Measurements from ENCODE around the gene ITPK1.

Gene ITPK1

GRCh38 chr14:92970271-92970670 lies 145.5 kb downstream of the ITPK1 start:
- no peak for DNase-seq (ENCODE audit: low read depth in 2 of 2)

GRCh38 chr14:92969871-92970270 lies 145.9 kb downstream of the ITPK1 start:
- DNase-seq (ENCODE audit: low read depth in 2 of 2), result no peak

- no peak for DNase-seq (ENCODE audit: low read depth in 2 of 2)
These were observed 146.3 kb downstream of the ITPK1 start for GRCh38 chr14:92969430-92969829.

GRCh38 chr14:92968291-92969020 lies 147.3 kb downstream of the ITPK1 start:
- DNase-seq (ENCODE audit: low read depth in 2 of 2), result no peak

- DNase-seq (ENCODE audit: low read depth in 2 of 2), result peak; percentile 20 to 32
These were observed 148.3 kb downstream of the ITPK1 start for GRCh38 chr14:92967346-92967926.

GRCh38 chr14:92965281-92965680 lies 150.4 kb downstream of the ITPK1 start:
- DNase-seq (ENCODE audit: low read depth in 2 of 2), result no peak

- no peak for DNase-seq (ENCODE audit: low read depth in 2 of 2)
These were observed 151.3 kb downstream of the ITPK1 start for GRCh38 chr14:92964124-92965109.

GRCh38 chr14:92963301-92964123 lies 152.2 kb downstream of the ITPK1 start:
- DNase-seq (ENCODE audit: low read depth in 2 of 2), result no peak

GRCh38 chr14:92962831-92963095 lies 153.0 kb downstream of the ITPK1 start:
- no peak for DNase-seq (ENCODE audit: low read depth in 2 of 2)

GRCh38 chr14:92962031-92962830 lies 153.5 kb downstream of the ITPK1 start:
- DNase-seq (ENCODE audit: low read depth in 2 of 2), result no peak

- no peak for DNase-seq (ENCODE audit: low read depth in 2 of 2)
These were observed 154.2 kb downstream of the ITPK1 start for GRCh38 chr14:92961567-92961855.

GRCh38 chr14:92960706-92961566 lies 154.8 kb downstream of the ITPK1 start:
- DNase-seq (ENCODE audit: low read depth in 2 of 2), result peak in 1 of 2 experiments; percentile 14

GRCh38 chr14:92959761-92960680 lies 155.7 kb downstream of the ITPK1 start:
- DNase-seq (ENCODE audit: low read depth in 2 of 2), result no peak

GRCh38 chr14:92959189-92959531 lies 156.6 kb downstream of the ITPK1 start:
- no peak for DNase-seq (ENCODE audit: low read depth in 2 of 2)

GRCh38 chr14:92958373-92959188 lies 157.1 kb downstream of the ITPK1 start:
- DNase-seq (ENCODE audit: low read depth in 2 of 2), result no peak

GRCh38 chr14:92956961-92957360 lies 158.8 kb downstream of the ITPK1 start:
- DNase-seq (ENCODE audit: low read depth in 2 of 2), result no peak

GRCh38 chr14:92955381-92955780 lies 160.3 kb downstream of the ITPK1 start:
- no peak for DNase-seq (ENCODE audit: low read depth in 2 of 2)

GRCh38 chr14:92954933-92955332 lies 160.8 kb downstream of the ITPK1 start:
- DNase-seq (ENCODE audit: low read depth in 2 of 2), result no peak

Data from fibroblast of skin of left biceps (primary cell).